ENCODE measurements around the gene EPB41. TPM values are rescaled to one million over a fixed set of nuclear protein-coding genes. Genes with fewer than 3 reads are reported as not detected.

The EPB41 gene
- total and polyA plus RNA-seq, 2 of the 4 experiments (the other 2 are of a cell fraction), result 4.6 to 10.0 TPM

- TF ChIP-seq SMC3 (IDR thresholded peaks at IDR 0.05; ENCODE audit: low read depth, low read length) (no peak), RCOR1 (IDR thresholded peaks at IDR 0.05; ENCODE audit: insufficient replicate concordance, low read length) (no peak)
Observed at GRCh38 chr1:29124366-29125236, 210.2 kb downstream of the EPB41 start (continued).

- intact Hi-C loops (cut with micrococcal nuclease), result loop anchor here (2.0 kb wide), 1 partner anchor 22 kb away; no protein-coding TSS in a partner anchor
- H4K91ac ChIP-seq (ENCODE audit: insufficient read depth, low read depth, low read length), result peak overlapping the region; percentile 71
- H3K14ac ChIP-seq (replicated peaks; ENCODE audit: low read depth, low read length), result peak overlapping the region; percentile 3; the same call in 1 of the 2 replicates
- no peak overlapping the region for H3K23ac ChIP-seq (ENCODE audit: low read depth, low read length)
- BruUV-seq (replicated peaks), result no TSS peak
- H3K18ac ChIP-seq (ENCODE audit: low read depth, low read length), result peak overlapping the region; percentile 6; the same call in 1 of the 2 replicates
- H2AFZ ChIP-seq (replicated peaks; ENCODE audit: low read length, poor library complexity), result peak overlapping the region; percentile 97
- peak overlapping the region; percentile 76 for H4K5ac ChIP-seq (ENCODE audit: low read depth, low read length)
- H3K4me2 ChIP-seq (ENCODE audit: low read depth, low read length), result peak overlapping the region; percentile 76
- H3K9me1 ChIP-seq (ENCODE audit: insufficient read depth, low read length), result no peaks in the 10 kb centered on the region
- H4K20me1 ChIP-seq (ENCODE audit: insufficient read depth, low read length), result no peaks in the 10 kb centered on the region
- peaks cover 0 to 9% of the 10 kb centered on the region in 2 experiments; a peak in 1 of 4 replicates for H3K79me1 ChIP-seq (ENCODE audit: low read depth in 1 of 2, low read length in 2 of 2)
- H2AK5ac ChIP-seq (ENCODE audit: low read depth, low read length), result peak overlapping the region; percentile 88
- POLR2A ChIA-PET (ENCODE audit: unreplicated experiment), result no interaction called here
- WGBS, 2 experiments (ENCODE audit: extremely low coverage in 2 of 2, insufficient read length in 1 of 2), result 52% methylated on average over 14 of the region's 14 CpGs; no CpG with 5 or more reads in 1 of the 2 experiments
- peak overlapping the region; percentile 62 for H3K9ac ChIP-seq (ENCODE audit: low read depth, low read length)
- ATAC-seq (ENCODE audit: low read depth) (no peak), DNase-seq (no peak)
- peak overlapping the region; percentile 72 for H2AK9ac ChIP-seq (replicated peaks; ENCODE audit: low read depth, low read length, poor library complexity)
- in situ Hi-C loops (cut with MboI; ENCODE audit: low sequenced_read_pairs), result no loop called here
- peak overlapping the region; percentile 3 for H2BK120ac ChIP-seq (ENCODE audit: low read depth, low read length)
- H2BK15ac ChIP-seq (ENCODE audit: low read depth, low read length), result peak overlapping the region; percentile 22; the same call in 1 of the 3 replicates
- CTCF ChIA-PET, result no interaction called here
- no peak overlapping the region for H3K56ac ChIP-seq (ENCODE audit: extremely low read depth, insufficient read depth, low read length)
- dilution Hi-C loops (cut with HindIII; ENCODE audit: low sequenced_read_pairs, unreplicated experiment), result no loop called here
- H3K4ac ChIP-seq (ENCODE audit: low read depth, low read length), result peak overlapping the region; percentile 34
- TF ChIP-seq CTCF (conservative IDR thresholded peaks at IDR 0.05; ENCODE audit: low read depth, low read length), result no peak
- no peaks in the 10 kb centered on the region for H3K27me3 ChIP-seq (ENCODE audit: control insufficient read depth, insufficient read depth, low read length)
- H3K36me3 ChIP-seq (ENCODE audit: control insufficient read depth, insufficient read depth, low read length), result no peaks in the 10 kb centered on the region
- no peaks in the 10 kb centered on the region for H3K9me3 ChIP-seq (ENCODE audit: control insufficient read depth, insufficient read depth, low read length)
- peak overlapping the region; percentile 83 to 99 for H4K8ac ChIP-seq (ENCODE audit: low read depth in 2 of 2, low read length in 2 of 2)
- peak overlapping the region; percentile 81 for H3K27ac ChIP-seq (ENCODE audit: insufficient read depth, low read length)
- H2BK20ac ChIP-seq (ENCODE audit: low read depth, low read length), result no peak overlapping the region
- H3K4me1 ChIP-seq (ENCODE audit: control insufficient read depth, insufficient read depth, low read length), result peaks cover 15% of the 10 kb centered on the region
- H3K4me3 ChIP-seq (ENCODE audit: insufficient read depth, low read depth, low read length), result peak overlapping the region; percentile 54; the same call in 1 of the 2 replicates
- H2BK5ac ChIP-seq (ENCODE audit: low read depth, low read length, poor library complexity, severe bottlenecking), result no peak overlapping the region
Observed at GRCh38 chr1:29125237-29125641, 210.9 kb downstream of the EPB41 start.

Data from IMR-90 (cell line).